HepG2 (cell line): ENCODE data around the gene CYTH1. TPM values are rescaled to one million over a fixed set of nuclear protein-coding genes. Genes with fewer than 3 reads are reported as not detected.

Source experiments
- ATAC-seq: fragments of 200-7000 bp; cut with Tn5 transposase; 3 replicates; pipeline ENCODE4 v1.9.1; 2020; ENCODE audit warnings: mild to moderate bottlenecking, moderate library complexity
- BruUV-seq: library from RNA; stranded (reverse); fragments of 400-500 nt; replicated peaks from 2 replicates; lab custom pipeline; 2021; lab: Mats Ljungman, UMichigan
- CTCF ChIA-PET: fragments of 300-600 bp; formaldehyde crosslinking; extraction: SDS; loops from one replicate; lab custom pipeline; 2021; ENCODE audit warnings: low total read pairs, inconsistent platforms, low intra/inter-chr PET ratio; lab: Yijun Ruan, JAX
- POLR2A ChIA-PET: fragments of 350-600 bp; sonication (Branson Sonifier 250); formaldehyde crosslinking; loops from one replicate; lab custom pipeline; 2020; ENCODE audit warnings: antibody characterized with exemption, inconsistent platforms; lab: Yijun Ruan, JAX
- DNase-seq: peaks from one replicate; pipeline ENCODE4 v3.0.0-alpha.2; 2015; ENCODE audit warnings: low spot score
- FAIRE-seq: peaks from 3 replicates; lab custom pipeline; 2011; peaks lifted over from hg19 to GRCh38; lab: Jason Lieb, UNC
- H2AFZ ChIP-seq: one replicate; pipeline ENCODE4 v1.6.1; 2011; ENCODE audit warnings: low read length, inconsistent platforms
- H3K27ac ChIP-seq: fragments of 300-600 bp; 3 replicates; pipeline ENCODE4 v1.8.0; 2011; ENCODE audit warnings: mixed run types, mild to moderate bottlenecking, mixed read lengths, low read length, inconsistent platforms; ENCODE audit not compliant: insufficient read depth; ENCODE audit errors: extremely low read length
- H3K27me3 ChIP-seq, 2 experiments: fragments of 200-600 bp in 1 of 2; 2 replicates in 1 of 2; 3 replicates in 1 of 2; pipeline versions ENCODE4 v1.6.0 to v1.8.0; 2011; ENCODE audit warnings: low read length in 2 of 2, mild to moderate bottlenecking in 2 of 2, moderate library complexity in 2 of 2, inconsistent platforms in 1 of 2; ENCODE audit not compliant: insufficient read depth in 2 of 2, control insufficient read depth in 1 of 2
- H3K36me3 ChIP-seq, 2 experiments: fragments of 200-600 bp in 1 of 2; replicated peaks in 1 of 2; 2 replicates in 1 of 2; 3 replicates in 1 of 2; pipeline versions ENCODE4 v1.5.1 to v1.8.0; 2011; ENCODE audit warnings: low read length in 2 of 2, inconsistent platforms in 1 of 2; ENCODE audit not compliant: insufficient read depth in 2 of 2, control insufficient read depth in 1 of 2
- H3K4me1 ChIP-seq: 2 replicates; pipeline ENCODE4 v1.5.1; 2012; ENCODE audit warnings: low read length, inconsistent platforms; ENCODE audit not compliant: insufficient read depth
- H3K4me2 ChIP-seq: 2 replicates; pipeline ENCODE4 v1.6.0; 2011; ENCODE audit warnings: low read depth, low read length, inconsistent platforms
- H3K4me3 ChIP-seq, 3 experiments: fragments of 200-600 bp in 1 of 3; sonication (generic), shearing (Covaris generic) in 1 of 3; replicated peaks in 1 of 3; 2 replicates each; pipeline ENCODE4 v1.5.1; 2011 to 2016; ENCODE audit warnings: low read length in 3 of 3, inconsistent platforms in 2 of 3, low read depth in 2 of 3, mild to moderate bottlenecking in 2 of 3, control low read depth in 1 of 3, mixed read lengths in 1 of 3; ENCODE audit not compliant: insufficient read depth in 1 of 3
- H3K79me2 ChIP-seq: one replicate; pipeline ENCODE4 v1.6.1; 2011; ENCODE audit warnings: low read length, inconsistent platforms; ENCODE audit not compliant: insufficient read depth
- H3K9ac ChIP-seq: 2 replicates; pipeline ENCODE4 v1.6.0; 2011; ENCODE audit warnings: mild to moderate bottlenecking, low read depth, low read length, inconsistent platforms; ENCODE audit not compliant: insufficient read depth
- H3K9me3 ChIP-seq: 2 replicates; pipeline ENCODE4 v1.5.1; 2012; ENCODE audit warnings: mild to moderate bottlenecking, low read length
- H4K20me1 ChIP-seq: 2 replicates; pipeline ENCODE4 v1.6.0; 2011; ENCODE audit warnings: inconsistent platforms, mild to moderate bottlenecking, low read length, moderate library complexity; ENCODE audit not compliant: insufficient read depth
- CENPT ChIP-seq: sonication (generic); formaldehyde crosslinking; IDR thresholded peaks from 2 replicates; pipeline ENCODE4 v1.8.0; 2022; ENCODE audit warnings: low read depth, mild to moderate bottlenecking, moderate library complexity, missing genetic modification reagents
- NFE2L2 ChIP-seq: fragments of 150-350 bp; IDR thresholded peaks from 2 replicates; pipeline ENCODE4 v1.6.1; 2014; ENCODE audit warnings: low read length
- SPEN ChIP-seq: sonication (generic); formaldehyde crosslinking; IDR thresholded peaks from 2 replicates; pipeline ENCODE4 v1.5.1; 2020; ENCODE audit warnings: low read depth, mild to moderate bottlenecking, missing genetic modification reagents
- TP53 ChIP-seq: sonication (generic); formaldehyde crosslinking; conservative IDR thresholded peaks from 2 replicates; pipeline ENCODE4 v1.4.0; 2020; ENCODE audit warnings: missing genetic modification reagents
- ZNF30 ChIP-seq: sonication (generic); formaldehyde crosslinking; IDR thresholded peaks from 2 replicates; pipeline ENCODE4 v1.5.0; 2020; ENCODE audit warnings: mild to moderate bottlenecking, missing genetic modification reagents
- ZNF644 ChIP-seq: IDR thresholded peaks from 2 replicates; pipeline ENCODE4 v1.6.1; 2016; ENCODE audit warnings: low read depth
- ZNF674 ChIP-seq: sonication (generic); formaldehyde crosslinking; IDR thresholded peaks from 2 replicates; pipeline ENCODE4 v1.5.0; 2020; ENCODE audit warnings: low read depth, mild to moderate bottlenecking, missing genetic modification reagents
- ZNF850 ChIP-seq: sonication (generic); formaldehyde crosslinking; conservative IDR thresholded peaks from 2 replicates; pipeline ENCODE4 v1.9.0; 2021; ENCODE audit warnings: mild to moderate bottlenecking, missing genetic modification reagents
- WGBS: methylation state at CpG from one replicate; pipeline ENCODE4 v1.1.6; 2017; ENCODE audit warnings: low lambda C conversion rate; 5-methylcytosine and 5-hydroxymethylcytosine counted together
- in situ Hi-C: cut with HindIII; loops from 2 replicates; pipeline ENCODE4 v1.10.0; 2017; ENCODE audit warnings: low pct_unique_long_range_greater_than_20kb; ENCODE audit not compliant: extremely low pct_ligation_motif_present
- intact Hi-C: fragments of 100-400 bp; cut with micrococcal nuclease; formaldehyde crosslinking; loops from one replicate; pipeline ENCODE4 v1.10.0; 2022; ENCODE audit not compliant: unreplicated experiment
- polyA plus RNA-seq, 8 experiments: library from polyadenylated mRNA; depleted of rRNA in 3 of 8; stranded (reverse) in 7 of 8; unstranded in 1 of 8; fragments of >200 nt; fragmentation: Illumina TruSeq in 4 of 8; extraction: Trizol in 4 of 8; gene quantifications; 2 replicates each; pipeline versions ENCODE4 v1.2.1 to v1.2.3, GENCODE V29; 2011 to 2016; ENCODE audit warnings: low read depth in 4 of 8, missing spikeins in 1 of 8, mixed read lengths in 1 of 8; ENCODE audit not compliant: insufficient read depth in 1 of 8
- total RNA-seq, 5 experiments: library from RNA; depleted of rRNA; stranded (reverse); fragments of >200 nt; fragmentation: Illumina TruSeq; extraction: Trizol; gene quantifications; 2 replicates each; pipeline ENCODE4 v1.2.3, GENCODE V29; 2016; ENCODE audit warnings: low read depth in 1 of 5
- TF ChIP-seq, protein P1 (sequence below): sonication (generic); formaldehyde crosslinking; IDR thresholded peaks from 2 replicates; pipeline ENCODE4 v1.9.0; 2022; ENCODE audit warnings: missing genetic modification reagents, mild to moderate bottlenecking, borderline replicate concordance
- TF ChIP-seq, protein P2 (sequence below): sonication (generic); IDR thresholded peaks from 2 replicates; pipeline ENCODE4 v1.6.1; 2016; ENCODE audit warnings: low read depth, borderline replicate concordance

Gene CYTH1
- total and polyA plus RNA-seq, 2 of the 13 experiments (the other 11 are each of a cell fraction or from before 2014, with no cell fraction given): 20.1 to 48.9 TPM

DNA sequence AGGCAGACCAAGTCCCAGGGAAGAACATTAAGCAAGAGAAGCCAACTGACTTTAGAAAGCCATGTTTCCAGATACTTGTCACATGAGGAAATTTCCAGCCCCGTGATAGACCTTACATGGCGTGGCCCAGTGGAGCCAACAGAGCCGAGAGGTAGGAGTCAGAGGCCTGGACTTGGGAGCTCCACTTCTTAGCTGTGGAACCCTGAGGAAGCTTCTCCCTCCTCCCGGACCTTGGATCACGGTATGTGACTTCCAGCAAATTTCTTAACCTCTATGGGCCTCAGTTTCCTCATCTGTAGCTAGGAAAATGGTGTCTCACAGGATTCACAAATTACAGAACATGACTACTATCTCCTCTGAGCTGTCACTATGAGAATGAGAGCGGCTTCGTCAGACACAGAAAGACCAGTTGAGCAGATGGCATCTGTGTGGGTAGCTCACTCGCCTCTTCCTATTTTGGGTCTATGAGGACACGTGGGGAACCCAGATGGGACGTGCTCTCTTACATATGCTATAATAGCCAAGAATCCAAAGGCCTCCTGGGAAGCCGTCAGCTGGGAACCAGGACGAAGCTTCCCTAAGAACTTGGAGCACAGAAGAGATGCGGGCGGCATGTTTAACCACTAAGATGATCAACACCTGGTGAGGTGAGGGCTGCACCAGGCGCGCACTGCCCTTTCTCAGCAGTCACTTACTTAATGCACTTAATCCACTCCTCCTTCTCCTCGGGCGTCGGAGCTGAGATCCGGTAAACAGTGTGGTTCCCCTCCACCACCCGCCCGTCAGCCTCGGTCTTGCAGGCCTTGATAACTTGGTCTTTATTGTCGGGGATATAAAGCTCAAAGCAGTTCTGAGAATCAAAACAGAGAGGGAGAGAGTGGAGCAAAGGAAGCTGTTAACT is 102.3 kb downstream of the CYTH1 start (continued):
- TF ChIP-seq ZNF674: no peak
- no peak for TF ChIP-seq CENPT
- no peak for TF ChIP-seq SPEN (CRISPR knock-in tag)

DNA sequence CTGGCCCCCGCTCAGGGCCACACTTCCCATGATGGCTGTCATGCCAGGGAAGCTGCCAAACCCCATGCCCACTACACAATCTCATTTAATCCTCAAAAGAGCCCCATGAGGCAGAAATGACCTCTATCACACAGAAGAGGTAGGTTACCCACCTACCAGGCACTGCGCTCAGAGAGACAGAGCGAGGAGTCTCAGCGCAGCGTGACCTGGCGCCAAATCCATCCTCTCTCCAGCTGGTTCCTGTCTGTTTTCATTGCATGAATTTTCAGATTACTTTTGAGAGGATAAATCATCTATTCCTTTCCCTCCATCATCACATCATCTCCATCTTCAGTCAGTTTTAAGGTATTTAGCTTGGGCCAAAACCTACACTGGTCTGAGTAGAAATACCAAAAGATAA is 103.4 kb downstream of the CYTH1 start:
- 94% methylated on average over 6 of the region's 6 CpGs for WGBS
- Histone ChIP-seq H4K20me1 (no peaks in the 10 kb centered on the region), H3K27ac (no peak overlapping the region), H3K4me1 (peaks cover 8% of the 10 kb centered on the region; the same call in 1 of the 2 replicates), H3K4me3 (no peak overlapping the region), H3K36me3 (peaks cover 22 to 56% of the 10 kb centered on the region in 2 experiments), H3K9me3 (no peaks in the 10 kb centered on the region), H3K27me3 (no peaks in the 10 kb centered on the region), H2AFZ (no peak overlapping the region), H3K4me2 (no peak overlapping the region), H3K9ac (no peak overlapping the region), H3K79me2 (no peaks in the 10 kb centered on the region)
- BruUV-seq: no TSS peak
- CTCF ChIA-PET: no interaction called here
- FAIRE-seq (no peak), DNase-seq (no peak), ATAC-seq (no peak)
- intact Hi-C loops: no loop called here
- in situ Hi-C loops: no loop called here
- POLR2A ChIA-PET: no interaction called here
- TF ChIP-seq ZNF644 (CRISPR knock-in tag) (no peak), ZNF674 (no peak), ZNF30 (CRISPR knock-in tag) (no peak)

DNA sequence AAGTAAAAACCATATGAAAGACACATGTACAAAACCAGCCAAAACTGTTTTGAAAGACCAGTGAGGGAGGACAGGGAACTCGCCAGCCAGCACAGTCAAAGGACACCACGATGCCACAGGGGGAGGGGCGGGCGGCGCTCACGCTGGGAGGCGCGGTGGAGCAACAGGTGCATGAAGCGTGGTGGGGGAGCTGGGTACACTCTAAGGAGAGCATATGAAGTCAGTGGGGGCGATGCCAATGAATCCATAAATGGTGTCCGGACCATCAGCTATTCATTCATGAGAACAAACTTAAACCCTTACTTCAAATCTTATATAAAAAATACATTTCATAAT is 103.9 kb downstream of the CYTH1 start:
- Histone ChIP-seq H3K4me1 (peaks cover 8% of the 10 kb centered on the region; the same call in 1 of the 2 replicates), H3K9ac (no peak overlapping the region), H3K79me2 (no peaks in the 10 kb centered on the region), H2AFZ (no peak overlapping the region), H4K20me1 (no peaks in the 10 kb centered on the region), H3K9me3 (no peaks in the 10 kb centered on the region), H3K4me2 (no peak overlapping the region), H3K36me3 (peaks cover 24 to 61% of the 10 kb centered on the region in 2 experiments), H3K27me3 (no peaks in the 10 kb centered on the region), H3K27ac (no peak overlapping the region), H3K4me3 (no peak overlapping the region)
- no peak for DNase-seq
- ChIA-PET CTCF (no interaction called here), POLR2A (no interaction called here)
- no TSS peak for BruUV-seq
- WGBS: 97% methylated on average over 11 of the region's 11 CpGs
- intact Hi-C loops (no loop called here), in situ Hi-C loops (no loop called here)
- FAIRE-seq: no peak
- no peak for TF ChIP-seq ZNF850 (CRISPR knock-in tag)
- no peak for TF ChIP-seq NFE2L2
- no peak for TF ChIP-seq TP53 (CRISPR knock-in tag)
- TF ChIP-seq, protein P1, sequence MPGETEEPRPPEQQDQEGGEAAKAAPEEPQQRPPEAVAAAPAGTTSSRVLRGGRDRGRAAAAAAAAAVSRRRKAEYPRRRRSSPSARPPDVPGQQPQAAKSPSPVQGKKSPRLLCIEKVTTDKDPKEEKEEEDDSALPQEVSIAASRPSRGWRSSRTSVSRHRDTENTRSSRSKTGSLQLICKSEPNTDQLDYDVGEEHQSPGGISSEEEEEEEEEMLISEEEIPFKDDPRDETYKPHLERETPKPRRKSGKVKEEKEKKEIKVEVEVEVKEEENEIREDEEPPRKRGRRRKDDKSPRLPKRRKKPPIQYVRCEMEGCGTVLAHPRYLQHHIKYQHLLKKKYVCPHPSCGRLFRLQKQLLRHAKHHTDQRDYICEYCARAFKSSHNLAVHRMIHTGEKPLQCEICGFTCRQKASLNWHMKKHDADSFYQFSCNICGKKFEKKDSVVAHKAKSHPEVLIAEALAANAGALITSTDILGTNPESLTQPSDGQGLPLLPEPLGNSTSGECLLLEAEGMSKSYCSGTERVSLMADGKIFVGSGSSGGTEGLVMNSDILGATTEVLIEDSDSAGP (CRISPR knock-in tag): 0 out of 2 replicates have a peak, but pooled peaks have one; percentile 10
- TF ChIP-seq, protein P2, sequence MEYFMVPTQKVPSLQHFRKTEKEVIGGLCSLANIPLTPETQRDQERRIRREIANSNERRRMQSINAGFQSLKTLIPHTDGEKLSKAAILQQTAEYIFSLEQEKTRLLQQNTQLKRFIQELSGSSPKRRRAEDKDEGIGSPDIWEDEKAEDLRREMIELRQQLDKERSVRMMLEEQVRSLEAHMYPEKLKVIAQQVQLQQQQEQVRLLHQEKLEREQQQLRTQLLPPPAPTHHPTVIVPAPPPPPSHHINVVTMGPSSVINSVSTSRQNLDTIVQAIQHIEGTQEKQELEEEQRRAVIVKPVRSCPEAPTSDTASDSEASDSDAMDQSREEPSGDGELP: no peak
- ATAC-seq: no peak
